NCI-H1105 (cell line): ENCODE measurements around the gene CACNB1.
"Not testable (repeated sequence)": the region's sequence is repeated elsewhere in the genome, so short reads cannot be mapped to it uniquely, and the experiment has no call there.

Source experiments
- DNase-seq: peaks from one replicate; lab custom pipeline; 2025; lab: John Stamatoyannopoulos, UW

CACNB1 gene

GRCh38 chr17:39151150-39151942 is 46.1 kb downstream of the CACNB1 start, which contains the start of gene PLXDC1:
Gene PLXDC1 (minus strand): TSS chr17:39151637. CDS start chr17:39151437, 200 bp downstream.
- no peak for DNase-seq

- DNase-seq = no peak
These were observed 46.7 kb downstream of the CACNB1 start for GRCh38 chr17:39150795-39151149.

GRCh38 chr17:39150104-39150634 is 47.3 kb downstream of the CACNB1 start:
- no peak for DNase-seq

- DNase-seq = no peak
These were observed 50.0 kb downstream of the CACNB1 start for GRCh38 chr17:39147221-39148185.

DNA sequence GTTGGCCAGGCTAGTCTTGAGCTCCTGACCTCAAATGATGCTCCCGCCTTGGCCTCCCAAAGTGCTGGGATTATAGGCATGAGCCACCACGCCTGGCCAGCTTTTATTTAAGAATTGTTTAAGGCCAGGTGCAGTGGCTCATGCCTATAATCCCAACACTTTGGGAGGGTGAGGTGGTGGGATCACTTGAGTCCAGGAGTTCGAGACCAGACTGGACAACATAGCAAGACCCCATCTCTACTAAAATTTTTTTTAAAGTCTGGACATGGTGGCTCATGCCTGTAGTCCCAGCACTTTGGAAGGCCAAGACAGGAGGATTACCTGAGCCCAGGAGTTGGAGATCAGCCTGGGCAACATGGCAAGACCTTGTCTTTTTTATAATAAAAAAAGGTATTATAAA is 51.2 kb downstream of the CACNB1 start:
- DNase-seq = no peak

DNA sequence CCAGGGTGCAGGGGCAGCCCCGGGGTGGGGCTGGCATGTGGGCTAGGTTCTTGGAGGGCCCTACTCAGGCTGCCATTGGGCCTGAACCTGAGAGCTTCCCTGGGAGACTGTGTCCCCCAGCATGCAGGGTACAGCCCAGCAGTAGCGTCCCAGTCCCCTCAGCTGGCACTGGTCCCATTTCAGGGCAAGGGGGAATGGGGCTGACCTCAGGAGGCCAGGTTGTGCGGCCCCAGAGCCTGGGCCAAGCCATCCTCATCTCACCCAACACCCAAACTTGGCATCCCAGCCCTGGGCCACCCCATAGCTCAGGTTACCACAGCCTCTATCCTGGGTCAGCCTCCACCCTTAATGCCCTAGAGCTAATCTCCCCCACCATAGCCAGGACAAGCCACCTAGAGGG is 52.3 kb downstream of the CACNB1 start:
- no peak for DNase-seq

GRCh38 chr17:39144416-39144840 is 53.0 kb downstream of the CACNB1 start:
- peak; percentile 93 for DNase-seq

- no peak for DNase-seq
These were observed 53.8 kb downstream of the CACNB1 start for GRCh38 chr17:39143552-39144093.

DNA sequence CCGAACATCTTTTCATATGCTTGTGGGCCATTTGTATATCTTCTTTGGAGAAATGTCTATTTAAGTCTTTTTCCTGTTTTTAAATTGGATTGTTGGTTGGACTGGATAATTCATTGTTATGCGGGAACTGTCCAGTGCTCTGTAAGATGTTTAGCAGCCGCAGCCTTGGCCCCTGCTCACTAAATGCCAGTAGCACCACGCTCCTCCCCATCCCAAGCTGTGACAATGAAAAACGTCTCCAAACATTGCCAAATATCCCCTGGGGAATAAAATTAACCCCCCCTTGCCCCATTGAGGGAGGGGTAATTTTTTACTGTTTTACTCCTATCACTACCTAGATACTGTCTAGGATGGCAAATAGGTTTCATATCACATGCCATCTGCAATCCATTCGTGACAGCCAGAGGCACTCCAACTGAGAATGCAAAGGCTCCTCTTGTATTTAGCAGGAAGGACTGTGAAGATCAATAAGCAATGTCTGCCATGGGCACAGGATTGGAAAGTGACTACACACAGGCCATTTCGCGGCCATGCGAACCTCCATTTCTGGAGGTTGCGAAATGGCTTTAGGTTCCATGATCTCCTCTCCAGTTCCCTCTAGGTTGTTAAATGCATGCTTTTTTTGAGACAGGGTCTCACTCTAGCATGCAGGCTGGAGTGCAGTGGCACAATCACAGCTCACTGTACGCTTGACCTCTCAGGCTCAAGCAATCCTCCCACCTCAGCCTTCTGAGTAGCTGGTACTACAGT is 55.4 kb downstream of the CACNB1 start:
- DNase-seq = no peak

DNA sequence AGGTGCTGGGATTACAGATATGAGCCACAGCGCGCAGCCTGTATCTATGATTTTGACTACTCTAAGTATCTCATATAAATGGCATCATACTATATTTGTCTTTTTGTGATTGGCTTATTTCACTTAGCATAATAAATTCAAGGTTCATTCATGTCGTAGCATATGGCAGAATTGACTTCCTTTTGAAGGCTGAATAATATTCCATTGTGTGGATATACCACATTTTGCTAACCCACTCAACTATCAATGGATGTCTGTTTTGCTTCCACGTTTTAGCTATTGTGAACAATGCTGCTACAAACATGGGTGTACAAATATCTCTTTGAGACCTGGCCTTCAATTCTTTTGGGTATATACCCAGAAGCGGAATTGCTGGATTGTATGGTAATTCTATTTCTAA is 56.2 kb downstream of the CACNB1 start:
- no peak for DNase-seq

- no peak for DNase-seq
These were observed 57.9 kb downstream of the CACNB1 start for GRCh38 chr17:39139561-39139960.

- no peak for DNase-seq
These were observed 58.3 kb downstream of the CACNB1 start for GRCh38 chr17:39139161-39139511.

GRCh38 chr17:39138431-39139160 is 58.9 kb downstream of the CACNB1 start:
- no peak for DNase-seq

GRCh38 chr17:39134878-39135277 is 62.6 kb downstream of the CACNB1 start:
- DNase-seq = no peak

DNA sequence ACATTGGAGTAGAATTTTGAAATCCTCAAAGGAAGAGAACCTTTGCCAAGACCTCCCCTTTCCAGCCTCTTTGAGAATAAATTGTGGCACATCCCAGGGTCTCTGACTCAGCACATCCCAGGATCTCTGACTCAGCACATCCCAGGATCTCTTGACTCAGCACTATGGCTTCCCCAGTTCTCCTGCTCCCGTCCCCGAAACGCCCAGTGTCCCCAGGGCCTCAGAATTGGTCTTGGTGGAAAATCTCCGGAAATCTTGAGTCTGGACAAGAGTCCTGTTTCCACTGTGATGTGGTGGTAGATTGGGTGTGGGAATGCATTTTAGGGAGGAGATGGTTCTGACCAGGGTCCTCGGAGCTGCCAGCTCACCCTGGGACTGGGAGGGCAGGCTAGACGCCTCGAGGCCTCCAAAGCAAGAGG is 65.3 kb downstream of the CACNB1 start:
- DNase-seq = no peak

- DNase-seq = no peak
These were observed 65.9 kb downstream of the CACNB1 start for GRCh38 chr17:39131616-39132015.

DNA sequence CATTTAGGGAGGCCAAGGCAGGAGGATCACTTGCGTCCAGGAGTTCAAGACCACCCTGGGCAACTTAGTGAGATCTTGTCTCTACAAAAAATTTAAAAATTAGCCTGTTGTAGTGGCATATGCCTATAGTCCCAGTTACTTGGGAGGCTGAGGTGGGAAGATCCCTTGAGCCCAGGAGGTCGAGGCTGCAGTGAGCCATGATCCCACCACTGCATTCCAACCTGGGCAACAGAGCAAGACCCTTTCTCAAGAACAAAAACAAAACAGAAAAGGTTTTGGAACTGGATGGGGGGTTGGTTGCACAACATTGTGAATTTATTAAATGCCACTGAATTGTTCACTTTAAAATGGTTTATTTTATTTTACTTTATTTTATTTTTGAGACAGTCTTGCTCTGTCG is 67.3 kb downstream of the CACNB1 start:
- no peak for DNase-seq

- not testable (repeated sequence) for DNase-seq
These were observed 67.9 kb downstream of the CACNB1 start for GRCh38 chr17:39129544-39129943.

DNA sequence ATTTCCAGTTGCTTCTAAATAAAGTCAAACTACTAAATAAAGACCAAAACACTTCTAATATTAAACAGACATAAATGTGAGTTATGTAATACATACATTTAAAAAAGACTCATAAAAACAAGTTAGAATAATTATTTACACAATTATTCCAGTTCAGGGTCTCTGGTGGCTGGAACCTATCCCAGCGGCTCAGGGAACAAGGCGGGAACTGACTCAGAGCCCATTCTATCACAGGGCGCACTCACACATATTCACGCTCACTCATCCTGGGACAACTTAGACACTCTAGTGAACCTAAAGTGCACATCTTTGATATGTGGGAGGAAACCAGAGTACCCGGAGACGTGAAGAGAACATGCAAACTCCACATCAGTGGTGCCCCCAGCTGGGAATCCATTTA is 71.0 kb downstream of the CACNB1 start:
- DNase-seq = no peak

DNA sequence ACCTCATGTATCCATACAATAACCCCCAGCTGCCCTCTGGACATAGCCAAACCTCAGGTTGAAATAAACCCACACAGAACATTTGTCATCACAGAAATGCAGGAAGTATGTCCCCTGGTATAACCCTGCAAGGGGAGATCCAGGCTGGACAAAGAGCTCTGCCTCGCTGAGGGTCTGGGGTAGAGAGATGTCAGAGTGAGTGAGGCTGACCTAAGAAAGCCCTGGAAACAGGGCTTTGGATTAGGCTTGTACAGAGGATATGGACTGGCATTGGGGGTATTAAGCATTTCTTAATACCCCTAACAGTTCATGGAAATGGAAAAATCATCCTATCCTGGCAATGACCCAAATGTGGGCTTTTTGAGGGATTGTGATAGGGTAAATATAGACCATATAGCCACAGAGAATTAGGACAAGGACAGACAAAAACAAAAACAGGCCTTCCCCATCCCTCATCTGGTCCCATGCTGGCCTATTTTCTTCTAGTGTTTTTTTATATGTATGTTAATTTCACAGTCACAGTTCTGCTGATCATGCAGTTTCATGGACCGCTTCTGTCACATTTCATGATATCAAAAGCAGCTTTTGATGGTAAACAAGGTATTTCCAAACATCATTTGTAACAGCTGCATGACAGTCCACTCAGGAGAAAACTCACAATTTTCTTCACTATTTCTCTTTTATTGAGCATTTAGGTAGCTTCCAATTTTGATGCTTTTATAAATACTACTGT is 72.2 kb downstream of the CACNB1 start:
- no peak for DNase-seq
